Inferior parietal cortex (tissue), 1 donor: ENCODE data around the gene KLHL25.
A peak's percentile ranks its signal among the peaks of the same experiment; 100 is the strongest.

Experiments used
- DNase-seq: peaks from one replicate; pipeline ENCODE4 v3.0.0-alpha.2; 2016; ENCODE audit errors: extremely low spot score

The KLHL25 gene

DNA sequence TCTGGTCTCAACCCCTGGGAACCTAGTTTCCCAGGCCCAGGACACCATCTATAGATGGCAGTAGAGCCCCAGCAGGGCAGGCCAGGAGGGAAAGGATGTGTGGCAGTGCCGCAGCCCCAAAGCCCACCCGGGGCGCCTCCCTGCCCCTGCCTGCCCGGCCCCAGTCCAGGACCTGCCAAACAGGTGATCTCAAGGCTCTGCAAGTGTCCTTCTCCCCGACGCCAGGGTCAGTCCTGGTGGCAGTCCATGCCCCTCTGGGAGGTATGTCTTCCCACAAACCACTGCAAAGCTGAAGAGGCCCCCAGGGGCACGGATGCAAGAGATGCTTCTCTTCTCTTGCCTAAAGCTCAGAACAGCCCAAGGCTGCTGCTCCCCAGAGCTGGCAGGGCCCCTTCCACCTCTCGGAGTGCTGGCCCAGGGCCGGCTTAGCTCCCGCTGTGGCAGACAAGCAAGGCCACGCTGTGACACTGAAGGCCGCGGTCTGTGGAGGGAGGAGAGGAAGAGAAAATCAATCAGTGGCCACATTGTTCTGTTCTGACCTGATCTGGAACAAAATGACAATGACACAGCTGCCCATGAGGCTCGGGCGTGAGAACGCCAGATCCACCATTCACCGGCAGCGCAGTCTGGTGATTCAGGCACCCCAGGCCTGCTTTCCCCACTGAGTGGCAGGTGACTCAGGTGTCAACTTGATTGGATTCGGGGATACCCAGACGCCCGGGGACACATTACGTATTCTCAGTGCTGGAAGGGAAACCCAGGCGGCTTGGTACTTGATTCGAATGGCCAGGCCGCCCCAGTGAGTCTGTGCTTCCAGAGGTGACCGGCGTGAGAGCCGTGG is 34.0 kb downstream of the KLHL25 start:
- no peak for DNase-seq

DNA sequence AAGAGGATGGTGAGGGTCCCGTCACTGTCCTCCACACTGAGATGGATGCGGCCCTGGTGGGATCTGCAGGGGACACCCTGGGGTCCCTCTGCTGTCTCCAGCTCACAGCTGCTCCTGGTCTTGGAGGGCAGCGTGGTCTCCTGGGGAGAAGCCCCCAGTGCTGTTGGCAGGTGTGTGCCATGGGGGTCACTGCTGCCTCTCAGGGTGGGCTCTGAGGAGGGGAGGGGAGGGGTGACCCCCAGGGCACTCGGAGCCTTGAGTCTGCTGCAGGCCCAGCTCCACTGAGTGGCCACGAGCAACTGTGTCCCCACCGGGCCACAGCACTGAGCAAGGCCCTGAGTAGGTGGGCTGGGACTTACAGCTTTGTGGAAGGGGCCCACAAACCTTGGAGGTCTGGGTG is 34.7 kb downstream of the KLHL25 start:
- DNase-seq, result no peak

GRCh38 chr15:85759376-85759775 is 35.3 kb downstream of the KLHL25 start:
- DNase-seq, result no peak

DNA sequence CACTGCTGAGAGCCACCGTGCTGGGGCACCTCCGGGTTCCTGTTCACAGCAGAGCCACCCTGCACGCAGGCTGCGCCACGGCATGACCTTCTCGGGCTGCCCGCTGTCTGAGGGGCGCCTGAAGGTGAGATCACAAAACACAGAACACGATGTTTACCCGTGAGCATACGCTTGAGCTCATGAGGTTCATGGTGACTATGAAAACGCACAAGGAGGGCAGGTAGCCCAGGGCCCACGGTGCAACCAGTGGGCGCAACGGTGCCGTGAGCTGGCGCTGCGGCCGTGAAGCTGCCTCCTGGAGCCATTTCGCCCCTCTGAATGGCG is 36.1 kb downstream of the KLHL25 start:
- DNase-seq, result no peak

DNA sequence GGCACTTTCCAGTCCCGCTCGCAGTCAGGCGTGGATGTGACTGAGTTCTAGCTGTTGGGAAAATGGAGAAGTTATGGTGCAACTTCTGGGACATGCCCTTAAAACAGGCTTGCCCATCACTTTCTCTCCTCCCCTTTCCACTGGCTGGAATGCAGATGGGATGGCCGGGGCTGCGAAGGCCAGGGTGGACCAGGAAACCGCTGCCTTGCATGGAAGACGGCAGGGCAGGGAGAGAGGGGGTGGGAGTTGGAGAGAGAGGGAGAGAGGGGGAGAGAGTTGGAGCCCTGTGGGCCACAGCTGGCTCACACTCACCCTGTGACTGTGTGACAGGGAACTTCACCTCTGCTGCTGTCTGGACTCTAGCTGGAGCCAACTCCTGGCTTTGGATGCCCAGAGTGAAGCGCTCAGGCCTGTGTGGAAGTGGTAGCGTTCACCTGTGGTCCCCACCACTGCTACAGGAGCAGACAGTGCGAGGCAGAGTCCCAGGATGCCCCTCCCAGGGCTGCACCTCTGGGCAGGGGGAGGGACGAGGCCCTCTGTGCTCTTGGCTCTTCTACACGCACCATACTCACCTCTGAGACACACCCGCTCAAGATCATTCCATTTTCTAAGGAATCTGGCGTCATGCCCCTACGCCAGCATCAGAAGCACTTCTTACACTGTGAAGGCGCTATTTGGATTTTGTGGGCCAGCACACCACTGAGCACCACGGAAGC is 36.6 kb downstream of the KLHL25 start:
- DNase-seq, result no peak

- DNase-seq, result no peak
These were observed 37.4 kb downstream of the KLHL25 start for GRCh38 chr15:85757073-85757938.

- no peak for DNase-seq
These were observed 38.2 kb downstream of the KLHL25 start for GRCh38 chr15:85756411-85757072.

GRCh38 chr15:85755942-85756341 is 38.8 kb downstream of the KLHL25 start:
- no peak for DNase-seq

DNA sequence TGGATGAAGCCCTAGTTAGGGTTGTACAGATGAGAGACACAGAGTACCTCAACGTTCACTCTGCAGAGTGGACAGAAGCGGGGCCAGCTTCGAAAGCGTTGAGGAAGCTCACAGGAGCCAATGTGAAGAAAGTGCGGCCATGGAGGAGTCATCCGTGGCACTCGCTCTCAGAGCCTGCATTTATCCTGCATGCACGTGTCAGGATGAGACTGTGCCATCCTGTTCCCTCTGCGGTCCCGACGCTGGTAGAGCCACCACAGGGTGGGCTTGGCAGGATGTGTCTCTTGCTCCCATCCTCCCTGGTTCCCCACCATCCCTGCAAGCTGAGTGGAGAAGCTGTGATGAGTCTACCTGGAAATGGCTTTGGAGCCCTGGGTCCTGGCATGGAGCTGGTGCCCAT is 39.3 kb downstream of the KLHL25 start:
- DNase-seq, result no peak

DNA sequence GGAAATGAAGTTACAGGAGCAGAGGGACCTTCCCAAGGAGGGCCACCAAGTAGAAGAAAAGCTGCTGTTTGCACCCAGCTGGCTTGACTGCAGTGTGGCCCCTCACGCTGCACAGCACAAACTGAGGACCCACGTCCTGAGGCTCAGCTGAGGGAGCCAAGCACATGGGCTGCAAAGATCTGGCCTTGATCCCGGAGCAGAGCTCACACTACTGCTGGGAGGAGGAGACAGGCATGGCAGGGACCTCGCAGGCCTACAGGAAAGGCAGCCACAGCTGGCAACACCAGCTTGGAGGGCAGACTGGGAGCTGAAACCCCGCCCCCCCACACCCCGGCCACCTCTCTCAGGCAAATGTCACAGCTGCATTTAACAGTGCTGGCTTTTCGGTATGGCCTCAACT is 39.7 kb downstream of the KLHL25 start:
- no peak for DNase-seq

DNA sequence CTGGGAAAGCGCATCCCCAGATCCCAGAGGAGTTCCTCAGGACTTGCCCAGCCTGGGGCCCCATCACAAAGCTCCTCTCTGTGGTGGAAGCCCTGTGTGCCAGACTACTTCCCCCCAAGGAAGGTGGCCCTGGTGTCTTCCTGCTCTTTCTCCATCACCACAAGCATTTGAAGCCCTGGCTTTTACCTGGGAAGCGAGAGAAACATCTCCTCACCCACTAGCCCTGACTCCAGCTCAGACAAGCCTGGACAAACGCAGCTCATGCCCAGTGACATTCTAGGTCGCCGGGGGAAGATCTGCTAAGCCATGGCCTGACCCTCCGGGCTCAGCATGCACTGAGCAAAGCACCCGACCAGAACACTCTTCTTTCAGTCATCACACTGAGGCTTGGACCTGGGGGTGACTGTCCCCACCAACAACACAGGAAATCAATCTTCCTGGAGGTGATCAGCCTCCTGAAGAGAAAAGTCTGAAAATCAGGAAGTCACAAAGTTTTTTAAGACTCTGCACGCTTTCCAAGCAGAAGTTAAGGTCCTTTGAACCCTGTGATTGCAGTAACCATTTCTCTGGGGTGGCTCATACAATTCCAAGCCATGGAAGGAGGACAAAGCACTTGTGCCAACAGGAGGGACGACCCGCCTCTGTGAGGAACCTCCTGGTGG is 40.8 kb downstream of the KLHL25 start:
- no peak for DNase-seq

DNA sequence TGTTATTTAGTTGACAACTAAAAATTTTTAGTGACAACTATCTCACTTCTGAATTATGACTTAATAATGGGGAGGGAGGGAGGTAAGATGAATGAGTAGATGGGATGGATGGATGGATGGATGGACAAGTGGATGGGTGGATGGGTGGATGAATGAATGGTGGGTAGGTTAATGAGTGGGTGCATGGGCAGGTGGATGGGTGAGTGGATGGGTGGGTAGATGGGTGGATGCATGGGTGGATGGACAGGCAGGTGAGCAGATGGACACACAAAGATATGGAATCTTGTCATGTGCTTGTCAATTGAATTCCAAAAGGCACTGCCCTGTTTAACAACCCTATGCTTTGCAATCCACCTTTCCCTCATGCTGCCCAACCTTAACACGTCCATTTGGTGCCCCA is 41.5 kb downstream of the KLHL25 start:
- no peak for DNase-seq

DNA sequence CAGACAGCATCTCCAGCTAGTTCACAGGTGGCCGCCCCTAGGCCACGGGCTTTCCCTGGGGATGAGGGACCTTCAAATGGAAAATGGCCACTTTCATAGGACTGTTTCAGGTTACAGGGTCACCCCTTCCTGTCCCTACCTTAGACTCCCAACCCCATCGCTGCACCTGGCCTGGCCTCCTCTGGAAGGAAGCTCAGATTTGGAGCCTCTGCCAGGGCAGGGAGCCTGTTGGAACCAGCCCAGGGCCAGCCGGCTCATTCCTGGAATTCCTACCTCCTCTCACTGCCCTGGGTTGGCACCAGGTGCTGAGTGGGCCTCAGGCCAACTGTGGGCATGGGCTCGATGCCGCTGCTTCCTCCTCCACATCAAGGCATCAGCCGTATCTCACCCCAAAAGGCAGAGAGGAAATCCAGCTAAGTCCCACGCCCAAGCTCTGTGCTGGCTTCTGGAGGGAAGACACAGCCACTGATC is 42.2 kb downstream of the KLHL25 start:
- DNase-seq, result no peak

DNA sequence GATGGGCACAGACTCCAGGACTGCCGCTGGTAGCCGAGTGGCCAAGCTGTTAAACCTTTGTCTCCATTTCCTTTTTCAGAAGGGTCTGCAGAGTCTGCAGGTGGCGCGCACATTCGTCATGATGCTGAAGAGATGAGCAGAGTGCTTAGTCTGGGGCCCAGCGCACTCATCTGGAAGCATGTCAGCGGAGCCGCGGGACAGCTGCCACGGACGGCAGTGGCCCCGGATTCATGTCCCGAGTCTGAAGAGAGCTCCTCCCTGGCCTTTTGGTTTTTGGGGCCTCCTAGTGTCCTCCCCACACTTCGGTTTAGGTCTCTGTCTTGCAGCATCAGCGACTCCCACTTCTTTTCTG is 42.6 kb downstream of the KLHL25 start:
- no peak for DNase-seq

DNA sequence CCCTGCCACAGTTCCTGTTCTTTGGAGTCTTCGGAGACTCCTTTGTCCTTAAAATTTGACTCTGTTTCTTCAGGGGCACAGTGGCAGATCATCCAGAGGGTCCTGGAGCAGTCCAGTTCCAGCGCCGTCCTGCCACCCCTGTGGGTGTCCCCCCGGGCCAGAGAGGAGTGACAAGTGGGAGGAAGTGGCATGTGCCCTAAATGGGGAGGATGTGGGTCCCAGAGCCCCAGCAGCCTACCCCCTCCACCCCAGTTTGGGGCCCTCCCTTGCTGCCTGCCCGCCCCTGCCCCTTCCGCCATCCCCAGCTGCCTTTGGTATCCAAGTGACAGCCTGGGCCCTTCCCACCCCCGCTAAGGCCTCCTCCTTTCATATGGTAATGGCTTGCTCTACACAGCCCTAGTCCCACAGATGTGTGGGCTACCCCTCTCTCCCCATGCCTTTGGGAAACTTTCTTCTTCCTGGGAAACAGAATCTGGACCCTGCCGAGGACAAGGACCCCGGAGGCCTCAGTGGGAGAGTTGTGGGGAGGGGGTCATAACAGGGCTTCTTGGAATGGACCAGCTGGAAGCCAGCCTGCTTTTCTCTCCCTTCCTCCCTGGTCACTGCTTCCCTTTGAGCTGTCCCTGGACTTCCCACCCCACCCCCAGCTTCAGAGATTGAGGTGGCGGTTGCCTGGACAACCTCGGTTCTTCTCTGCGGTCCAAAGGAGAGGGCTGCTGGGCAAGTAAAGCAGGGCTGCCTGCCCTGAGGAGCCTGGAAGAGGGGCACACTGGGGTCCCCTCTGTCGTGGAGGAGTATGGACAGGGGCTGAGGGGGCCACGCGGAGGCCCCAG is 43.2 kb downstream of the KLHL25 start:
- no peak for DNase-seq

- DNase-seq, result peak; percentile 51
These were observed 44.1 kb downstream of the KLHL25 start for GRCh38 chr15:85750319-85751290.

- peak; percentile 32 for DNase-seq
These were observed 45.2 kb downstream of the KLHL25 start for GRCh38 chr15:85749261-85750151.

DNA sequence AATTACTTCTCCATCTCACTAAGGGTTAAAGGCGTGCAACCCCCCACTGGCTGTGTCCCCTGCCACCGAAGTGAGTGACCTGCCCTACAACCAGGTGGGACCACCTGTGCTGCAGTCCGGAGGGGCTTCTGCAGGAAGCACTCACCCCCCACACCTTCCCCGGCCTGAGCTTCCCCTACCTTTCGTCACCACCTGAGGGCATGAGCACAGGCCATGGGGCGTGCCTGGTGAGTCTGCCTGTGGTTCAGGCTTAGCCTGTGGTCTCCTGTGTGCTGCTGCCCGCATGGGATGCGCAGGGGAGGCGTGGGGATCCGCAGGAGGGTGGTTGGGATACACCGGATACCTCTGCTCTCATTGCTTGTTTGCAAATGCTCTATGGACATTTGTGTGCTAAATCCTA is 46.0 kb downstream of the KLHL25 start:
- DNase-seq, result no peak
